ENCODE data around the gene ATP9B.

- TF ChIP-seq CTCF (conservative IDR thresholded peaks at IDR 0.05) = no peak
- TF ChIP-seq ZFX (IDR thresholded peaks at IDR 0.05) = no peak
Measured at GRCh38 chr18:79411614-79412526, 342.7 kb downstream of the ATP9B start.
